ENCODE data around the gene CEMIP.

CEMIP gene

DNA sequence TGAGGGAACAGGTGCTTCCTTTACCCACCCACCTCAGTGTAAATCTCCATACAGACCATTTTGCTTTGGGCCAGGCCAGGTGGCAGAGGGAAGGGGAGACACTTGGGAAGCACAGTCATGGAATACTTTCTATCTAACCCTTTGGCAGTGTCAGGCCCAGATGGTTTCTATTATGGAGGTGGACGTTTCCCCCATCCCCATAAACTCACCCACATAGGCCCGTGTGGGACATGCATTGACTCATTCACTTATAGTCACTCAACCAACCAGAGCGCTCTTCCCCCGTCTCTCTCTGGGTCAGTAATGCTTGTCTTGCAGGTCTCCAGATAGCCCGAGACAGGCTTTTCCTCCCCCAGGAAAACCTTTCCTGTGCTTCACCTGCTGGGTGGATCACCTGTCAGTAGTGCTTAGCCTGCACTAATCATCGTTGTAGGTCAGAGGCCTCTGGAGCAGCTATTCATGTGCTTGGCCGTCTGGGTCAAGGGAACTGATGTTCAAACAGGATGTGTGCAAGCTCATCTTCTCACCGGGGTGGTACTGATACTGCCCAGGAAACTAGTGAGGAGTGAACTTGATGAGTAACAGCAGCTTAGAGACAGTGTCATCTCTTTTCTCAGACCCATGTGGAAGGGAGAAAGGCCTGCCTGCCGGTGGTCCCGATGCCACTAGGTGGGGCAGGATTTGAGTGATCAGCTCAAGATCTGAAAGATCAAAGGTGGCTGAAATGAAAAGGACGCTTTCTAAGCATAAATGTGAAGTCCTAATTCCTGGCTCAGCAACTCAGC lies 67.1 kb downstream of the CEMIP start:
- no peak for DNase-seq (ENCODE audit: low read depth, low spot score)

DNA sequence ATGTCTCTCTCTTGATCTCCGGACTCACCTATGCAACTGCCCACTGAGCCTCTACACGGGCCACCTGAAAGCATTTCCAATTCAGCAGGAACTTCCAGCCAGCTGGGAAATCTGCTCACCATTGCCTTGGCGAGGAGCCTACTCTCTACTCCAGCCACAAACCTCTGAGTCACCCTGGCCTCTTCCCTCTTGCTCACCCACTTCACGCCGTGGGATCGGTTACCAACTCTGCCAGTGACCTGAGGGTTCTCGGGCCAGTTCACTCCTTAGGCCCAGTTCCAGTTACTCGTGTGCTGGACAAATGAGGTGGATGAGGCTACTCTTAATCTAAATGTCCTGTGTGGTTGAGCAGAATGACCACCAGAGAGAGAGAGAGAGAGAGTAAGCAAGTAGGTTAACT lies 70.1 kb downstream of the CEMIP start:
- DNase-seq (ENCODE audit: low read depth, low spot score) = no peak

DNA sequence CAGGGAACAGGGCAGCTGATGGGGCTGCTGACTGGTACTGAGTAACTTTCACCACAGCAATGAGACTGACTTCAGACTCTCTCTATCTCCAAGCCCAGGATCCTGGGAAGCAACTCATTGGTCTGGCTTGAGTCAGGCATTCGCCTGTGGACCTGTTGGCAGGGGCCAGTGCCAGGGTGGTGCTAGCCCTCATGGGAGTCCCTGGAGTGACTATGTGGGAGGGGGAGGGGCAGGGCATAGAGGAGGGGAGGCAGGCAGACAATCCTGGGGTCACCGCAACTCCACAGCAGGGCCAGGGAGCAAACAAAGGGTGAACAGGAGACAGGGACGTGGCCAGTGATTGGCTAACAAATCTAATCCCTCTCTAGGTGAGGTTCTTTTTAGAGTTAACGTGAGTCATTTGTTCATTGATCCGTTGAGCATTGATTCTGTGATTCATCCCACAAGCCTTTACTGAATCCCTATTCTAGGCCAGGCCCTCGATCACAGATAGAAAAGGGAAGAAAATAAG lies 71.8 kb downstream of the CEMIP start:
- DNase-seq (ENCODE audit: low read depth, low spot score) = no peak

DNA sequence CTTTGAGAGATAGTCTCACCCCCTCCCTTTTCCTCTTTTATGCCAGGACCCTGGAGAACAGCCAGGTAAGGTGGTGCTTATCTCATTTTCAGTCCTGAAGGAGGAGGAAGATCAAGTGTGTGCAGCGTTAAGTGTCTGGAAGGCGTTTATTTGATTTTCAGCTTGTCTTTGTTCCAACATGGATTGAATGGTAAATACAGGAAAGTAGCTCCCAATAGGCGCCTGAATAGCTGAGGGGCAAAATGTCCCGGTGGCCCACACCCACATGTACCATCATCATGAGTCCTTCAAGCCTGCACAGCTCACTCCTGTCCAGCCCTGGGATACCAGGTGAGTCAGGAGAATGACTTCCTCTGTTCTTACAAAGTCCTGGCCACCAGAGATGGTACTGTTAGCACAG lies 73.5 kb downstream of the CEMIP start:
- DNase-seq (ENCODE audit: low read depth, low spot score) = no peak

DNA sequence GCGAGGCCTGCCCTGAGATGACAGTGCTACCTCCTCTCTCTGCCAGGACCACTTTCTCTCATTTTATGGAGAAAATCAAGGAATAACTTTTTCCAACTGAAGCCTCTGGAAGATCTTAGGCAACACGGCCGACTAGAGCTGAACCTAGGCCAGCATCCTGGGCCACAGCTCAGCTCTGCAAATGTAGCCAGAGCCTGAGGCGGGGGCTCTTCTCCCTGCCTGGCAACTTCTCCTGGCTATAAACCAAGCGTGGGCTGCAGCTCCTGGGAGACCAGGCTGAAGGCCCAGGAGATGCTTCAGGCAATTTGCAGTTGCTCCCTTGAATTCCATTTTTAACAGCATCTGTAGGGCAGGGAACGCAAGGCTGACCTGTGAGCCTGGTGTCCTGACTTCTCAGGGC lies 74.9 kb downstream of the CEMIP start:
- DNase-seq (ENCODE audit: low read depth, low spot score) = peak; percentile 59

DNA sequence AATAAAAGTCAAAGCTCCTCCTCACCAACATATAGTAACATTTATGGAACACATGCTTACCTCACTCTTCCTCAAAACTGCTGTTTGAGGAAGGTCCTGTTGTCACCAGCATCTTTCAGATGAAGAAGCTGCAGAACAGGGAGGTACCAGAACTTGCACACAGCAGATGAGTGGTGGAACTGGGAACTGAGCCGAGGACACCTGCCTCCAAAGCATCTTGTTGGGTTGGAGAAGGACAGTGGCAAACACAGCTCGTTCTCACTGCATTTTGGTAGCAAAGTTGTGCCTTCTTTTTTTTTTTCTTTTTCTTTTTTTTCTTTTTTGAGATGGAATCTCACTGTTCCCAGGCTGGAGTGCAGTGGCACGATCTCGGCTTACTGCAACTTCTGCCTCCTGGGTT lies 76.0 kb downstream of the CEMIP start:
- DNase-seq (ENCODE audit: low read depth, low spot score) = no peak

DNA sequence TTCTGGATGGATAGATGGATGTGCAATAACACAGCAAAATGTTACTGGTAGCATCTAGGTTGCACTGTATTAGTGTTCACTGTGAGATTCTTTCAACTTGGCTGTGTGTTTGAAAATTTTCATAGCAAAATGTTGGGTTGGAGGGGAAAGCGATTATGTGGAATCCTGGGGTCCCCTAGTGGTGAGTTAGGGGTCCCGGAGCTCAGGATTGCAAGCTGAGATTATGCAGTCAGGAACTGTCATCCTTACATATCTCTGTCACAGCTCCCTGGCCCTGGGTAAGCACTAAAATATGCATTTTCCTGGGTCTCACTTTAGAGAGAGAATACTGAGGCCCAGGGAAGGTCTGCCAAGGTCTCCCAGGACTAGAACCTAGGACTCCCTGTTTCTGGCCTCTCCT lies 77.2 kb downstream of the CEMIP start:
- no peak for DNase-seq (ENCODE audit: low read depth, low spot score)

DNA sequence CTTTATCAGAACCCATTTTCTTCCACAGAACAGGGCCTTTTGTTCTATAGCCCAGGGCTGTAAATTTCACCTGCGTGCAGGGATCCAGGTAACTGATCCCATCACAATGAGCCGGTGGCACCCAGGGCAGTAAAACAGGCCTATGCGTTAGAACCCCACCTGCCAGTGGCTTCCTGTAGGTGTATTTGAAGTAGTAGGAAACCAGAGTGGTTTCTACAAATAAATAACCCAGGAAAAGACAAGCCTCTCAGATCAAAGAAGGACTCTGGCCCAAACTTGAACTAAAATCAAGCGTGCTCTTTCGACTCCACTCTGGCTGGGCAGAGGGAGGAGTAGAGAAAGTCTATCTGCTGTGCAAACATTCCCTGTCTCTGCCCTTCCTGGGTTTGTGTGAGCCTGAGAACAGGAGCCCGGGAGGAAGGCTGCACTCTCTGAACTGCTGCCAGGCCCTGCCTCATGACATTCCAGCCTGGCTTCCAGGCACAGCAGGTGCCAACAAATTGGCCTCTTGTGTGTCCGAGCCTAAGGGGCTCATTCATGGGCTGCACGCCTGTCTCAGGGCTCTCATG lies 77.7 kb downstream of the CEMIP start:
- peak; percentile 64 for DNase-seq (ENCODE audit: low read depth, low spot score)

DNA sequence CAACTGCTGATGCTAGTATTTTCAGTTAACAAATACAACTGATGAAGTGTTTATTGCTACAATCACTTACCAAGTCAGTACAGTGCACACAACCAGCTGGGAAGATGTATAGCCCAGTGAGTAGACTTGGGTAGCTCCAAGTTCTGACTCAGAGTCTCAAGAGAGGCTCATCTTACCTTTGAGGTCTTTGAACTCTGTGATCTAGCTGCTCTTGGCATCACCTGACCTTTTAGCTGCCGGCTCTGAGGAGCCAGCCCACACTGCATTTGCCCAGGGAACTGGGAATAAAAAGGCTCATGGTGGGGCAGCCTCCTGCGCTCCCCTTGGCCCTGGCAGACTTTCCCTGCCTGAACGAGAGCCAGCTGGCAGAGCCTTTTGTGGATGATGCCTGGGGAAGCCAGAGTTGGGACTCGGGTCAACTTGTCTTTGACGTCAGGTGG lies 82.6 kb downstream of the CEMIP start:
- no peak for DNase-seq (ENCODE audit: low read depth, low spot score)

DNA sequence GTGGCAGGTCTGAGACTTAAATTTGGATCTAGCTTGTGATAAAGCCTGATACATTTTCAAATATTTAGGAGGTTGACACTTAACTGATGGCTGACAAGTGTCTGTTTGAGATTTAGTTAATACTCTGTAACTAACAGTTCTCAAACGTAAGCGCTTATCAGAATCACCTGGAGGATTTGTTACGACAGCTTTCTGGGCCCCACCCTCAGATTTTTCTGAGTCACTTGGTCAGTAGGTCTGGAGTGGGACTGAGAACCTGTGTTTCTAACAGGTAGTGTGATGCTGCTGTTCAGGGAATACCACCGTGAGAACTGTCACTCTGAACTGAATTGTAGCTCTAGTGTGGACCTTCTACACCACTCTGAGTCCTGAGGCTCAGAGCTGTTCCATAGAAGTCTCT lies 85.5 kb downstream of the CEMIP start:
- no peak for DNase-seq (ENCODE audit: low read depth, low spot score)

DNA sequence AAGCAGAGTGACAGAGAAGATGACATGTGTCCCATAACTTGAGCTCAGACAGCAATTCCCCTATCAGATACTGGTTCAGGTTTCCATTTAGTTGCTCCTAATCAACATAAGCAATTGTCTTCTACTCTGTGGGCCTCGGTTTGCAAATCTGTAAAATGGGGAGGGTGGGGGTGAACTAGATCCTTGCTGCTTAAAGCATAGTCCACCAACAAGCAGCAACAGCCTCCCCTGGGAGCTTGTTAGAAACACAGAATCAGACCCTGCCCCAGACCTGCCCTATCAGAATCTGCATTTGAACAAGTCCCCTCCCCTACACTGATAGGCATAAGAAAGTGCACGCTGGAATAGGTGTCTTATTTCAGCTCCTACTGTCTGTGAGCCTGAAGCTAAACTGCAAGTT lies 87.8 kb downstream of the CEMIP start:
- DNase-seq (ENCODE audit: low read depth, low spot score) = peak; percentile 59

DNA sequence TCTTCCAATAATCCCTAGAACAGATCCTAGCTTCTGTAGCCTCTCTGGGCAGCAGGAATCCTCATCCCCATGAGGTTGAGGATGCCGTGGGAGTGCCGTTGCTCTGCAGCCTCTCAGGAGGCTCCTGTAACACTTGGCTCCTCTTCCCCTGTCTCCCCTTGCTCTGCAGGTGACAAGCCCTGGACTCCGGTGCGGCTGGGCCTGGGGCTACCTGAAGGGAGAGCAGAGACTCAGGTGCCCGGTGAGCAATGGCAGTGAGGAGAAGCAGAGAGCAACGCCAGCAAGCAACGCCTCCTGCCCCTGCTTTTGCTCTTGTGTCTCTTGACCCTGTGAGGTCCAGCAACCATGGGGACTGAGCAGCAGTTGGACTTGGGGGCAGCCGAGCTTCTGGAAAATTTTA lies 91.2 kb downstream of the CEMIP start:
- no peak for DNase-seq (ENCODE audit: low read depth, low spot score)

DNA sequence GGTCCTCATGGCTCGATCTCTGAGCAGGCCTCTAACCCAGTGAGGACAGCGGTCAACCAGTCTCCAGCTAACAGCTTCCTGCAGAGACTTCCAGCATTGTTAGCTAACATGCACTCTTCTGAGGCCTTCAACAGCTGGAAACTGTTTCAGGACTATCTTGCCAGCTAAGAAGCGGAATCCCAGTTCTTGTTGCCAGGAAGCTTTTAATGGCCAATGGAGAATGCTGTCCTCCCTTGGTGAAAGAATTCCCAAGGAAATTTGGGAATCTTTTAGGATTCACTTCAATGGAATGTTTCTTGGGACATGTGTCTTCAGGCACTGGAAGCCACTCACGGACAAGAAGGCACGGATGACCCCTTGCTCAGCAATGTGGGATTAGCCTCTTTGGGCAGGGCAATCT lies 91.7 kb downstream of the CEMIP start:
- DNase-seq (ENCODE audit: low read depth, low spot score) = no peak

DNA sequence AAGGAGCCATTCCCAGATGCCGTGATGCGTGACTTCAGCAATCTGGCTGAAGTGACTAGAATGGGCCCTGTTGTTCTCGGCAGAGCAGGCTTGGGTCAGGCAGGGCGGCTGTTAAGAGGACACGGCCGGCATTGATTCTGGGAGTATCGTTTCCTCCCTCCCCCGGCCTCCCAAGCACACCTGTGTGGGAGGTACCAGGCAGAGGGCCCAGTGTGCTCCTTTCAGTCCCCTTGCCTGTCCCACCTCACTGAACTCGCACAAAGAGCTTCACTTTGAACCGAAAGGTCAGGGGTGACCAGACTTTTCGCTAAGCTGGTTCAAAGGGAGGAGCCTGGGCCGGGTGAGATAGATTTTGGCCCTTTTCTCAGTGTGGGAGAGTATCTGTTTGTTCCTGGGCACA lies 92.7 kb downstream of the CEMIP start:
- no peak for DNase-seq (ENCODE audit: low read depth, low spot score)

DNA sequence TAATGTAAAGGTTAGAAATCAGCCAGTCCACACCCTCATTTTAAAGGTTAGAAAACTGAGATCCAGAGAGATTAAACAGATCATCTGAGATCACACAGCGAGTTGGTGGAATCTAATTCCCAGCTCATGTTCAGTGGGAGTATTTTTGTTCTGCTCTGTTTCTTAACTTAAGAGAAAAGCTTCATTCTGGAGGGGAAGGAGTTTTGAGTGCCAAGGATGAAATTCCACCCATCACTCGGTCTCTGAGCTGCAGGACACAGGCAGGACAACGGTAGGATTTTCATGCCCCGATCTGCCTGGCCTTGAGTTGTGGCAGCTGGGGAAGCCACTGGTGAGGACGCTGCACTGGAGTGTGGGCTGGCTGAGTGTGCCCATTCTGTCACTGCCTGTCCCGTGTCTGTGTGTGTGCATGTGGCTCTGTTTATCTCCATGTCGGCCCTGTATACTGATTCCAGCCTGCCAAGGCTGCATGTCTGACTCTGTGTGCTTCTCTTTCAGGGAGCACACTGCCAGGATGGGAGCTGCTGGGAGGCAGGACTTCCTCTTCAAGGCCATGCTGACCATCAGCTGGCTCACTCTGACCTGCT lies 94.3 kb downstream of the CEMIP start:
- no peak for DNase-seq (ENCODE audit: low read depth, low spot score)

DNA sequence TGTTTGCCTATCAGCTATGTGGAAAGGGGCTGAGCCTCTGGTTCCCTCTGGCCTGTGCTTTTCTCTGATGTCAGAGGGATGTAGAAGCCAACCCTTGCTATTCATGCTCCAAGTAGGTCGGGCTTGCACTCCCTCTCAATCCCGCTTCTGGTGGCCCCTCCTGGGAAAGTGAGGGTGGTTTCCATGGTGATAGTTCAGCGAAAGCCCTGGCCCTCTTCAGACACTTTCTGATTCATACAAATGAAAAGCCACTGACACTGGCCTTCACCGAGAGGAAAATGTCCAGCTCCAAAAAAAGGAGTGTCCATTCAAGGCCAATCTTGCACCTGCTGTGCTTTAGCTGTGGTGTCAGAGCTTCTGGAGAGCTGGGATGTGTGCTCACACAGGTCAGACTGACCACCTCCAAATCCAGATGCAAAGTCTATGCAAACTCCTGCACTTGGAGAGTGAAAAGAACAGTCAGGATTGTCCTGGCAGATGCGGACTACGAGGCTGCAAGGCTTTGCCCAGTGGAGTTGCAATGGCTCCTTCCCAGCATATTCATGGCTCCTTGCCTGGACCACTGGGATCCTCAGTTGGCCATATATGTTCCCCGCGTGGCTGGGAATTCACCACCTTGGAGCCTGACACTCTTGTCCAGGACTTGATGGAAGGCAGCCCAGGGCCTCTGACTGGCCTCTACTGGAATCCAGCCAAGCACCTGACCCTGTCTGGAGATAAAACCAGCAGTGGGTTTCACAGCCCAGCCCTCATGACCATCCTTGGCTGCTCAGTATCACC lies 96.6 kb downstream of the CEMIP start:
- no peak for DNase-seq (ENCODE audit: low read depth, low spot score)

DNA sequence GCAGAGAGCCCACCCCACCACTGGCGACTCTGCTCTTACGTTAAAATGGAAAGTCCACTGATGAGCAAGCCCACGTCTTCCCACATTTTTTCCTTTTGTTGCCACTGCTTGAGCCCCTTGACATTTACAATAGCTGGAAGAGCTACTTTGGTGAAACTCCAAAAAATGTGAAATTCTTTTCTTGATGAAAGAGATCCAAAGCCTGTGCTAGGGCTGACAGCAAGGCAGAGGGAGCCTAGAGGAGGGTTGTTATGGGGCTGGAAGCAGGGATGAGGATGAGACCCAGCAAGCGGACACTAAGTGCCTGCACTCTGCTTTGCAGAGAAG lies 97.1 kb downstream of the CEMIP start:
- DNase-seq (ENCODE audit: low read depth, low spot score) = no peak

DNA sequence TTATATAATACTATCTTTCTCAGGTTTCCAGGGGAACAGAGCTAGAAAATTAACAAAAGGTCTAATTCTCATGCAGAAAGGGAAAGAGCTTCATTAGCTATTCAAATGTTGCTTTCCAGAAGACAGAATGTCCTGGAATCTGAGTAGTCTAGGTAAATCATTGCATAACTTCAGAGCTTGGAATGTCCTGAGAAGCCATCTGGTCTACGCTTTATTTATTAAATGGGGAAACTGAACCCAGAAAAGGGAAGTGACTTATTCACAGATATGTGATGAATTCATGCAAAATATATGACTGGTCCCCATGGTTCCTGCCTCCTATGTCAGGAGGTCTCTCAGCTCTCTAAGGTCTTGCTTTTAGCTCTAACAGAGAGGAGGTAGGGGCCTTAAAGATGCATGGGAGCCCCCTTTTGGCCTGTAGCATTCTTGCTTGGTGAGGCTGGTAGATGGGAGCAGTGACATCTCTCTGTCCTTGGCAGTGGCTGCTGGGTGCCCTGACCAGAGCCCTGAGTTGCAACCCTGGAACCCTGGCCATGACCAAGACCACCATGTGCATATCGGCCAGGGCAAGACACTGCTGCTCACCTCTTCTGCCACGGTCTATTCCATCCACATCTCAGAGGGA lies 99.2 kb downstream of the CEMIP start:
- no peak for DNase-seq (ENCODE audit: low read depth, low spot score)

DNA sequence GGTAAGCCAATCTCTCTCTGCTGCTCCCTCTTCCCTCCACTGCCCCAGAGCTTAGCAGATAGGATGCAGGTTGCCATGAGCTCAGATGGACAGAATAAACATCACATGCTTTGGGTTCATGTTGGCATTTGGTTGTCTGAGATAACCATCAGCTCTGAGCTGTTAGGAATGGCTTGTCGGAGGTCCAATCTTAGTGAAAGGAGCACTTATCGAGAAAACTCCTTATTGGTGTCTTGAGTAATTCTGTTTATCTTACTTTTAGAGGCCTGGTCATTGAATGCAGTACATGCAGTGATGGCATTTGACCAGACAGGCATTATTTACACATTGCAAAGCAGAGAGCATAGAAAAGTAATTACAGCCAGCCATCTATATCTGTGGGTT lies 99.7 kb downstream of the CEMIP start:
- DNase-seq (ENCODE audit: low read depth, low spot score) = no peak

DNA sequence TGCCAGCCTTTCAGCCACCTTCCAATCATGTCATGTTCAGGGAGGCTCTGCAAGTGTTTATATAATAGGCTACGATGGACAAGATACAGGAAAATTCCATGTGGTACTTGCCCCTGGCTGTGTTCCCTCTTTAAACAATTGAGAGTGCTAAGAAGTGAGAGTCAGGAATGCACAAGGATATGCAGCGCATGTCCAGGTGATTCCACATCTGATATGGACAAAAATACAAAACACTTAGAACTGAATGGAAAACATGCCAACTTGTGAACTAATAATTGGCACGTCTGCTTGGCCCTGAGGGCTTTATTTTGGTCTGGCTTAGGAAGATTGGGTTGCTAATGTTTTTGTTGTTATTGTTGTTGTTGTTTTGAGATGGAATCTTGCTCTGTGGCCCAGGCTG lies 100.9 kb downstream of the CEMIP start:
- no peak for DNase-seq (ENCODE audit: low read depth, low spot score)

DNA sequence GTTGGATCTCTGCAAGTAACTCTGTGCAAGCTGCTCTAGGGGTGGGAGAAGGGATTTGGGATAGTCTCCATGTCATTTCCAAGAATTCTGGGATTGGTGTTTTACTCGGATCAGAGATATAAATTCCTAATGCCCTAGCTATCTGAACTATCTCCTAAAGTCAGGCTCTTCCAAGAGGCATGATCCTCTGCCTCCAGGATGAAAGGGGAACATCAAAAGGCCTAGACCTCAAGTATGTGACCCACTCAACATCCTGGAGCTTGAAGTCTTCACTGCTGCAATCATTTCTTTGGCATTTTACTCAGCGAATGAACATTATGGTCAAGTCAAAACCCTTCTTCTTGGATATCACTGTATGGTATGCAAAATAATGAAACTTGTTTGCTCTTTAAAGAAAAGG lies 104.5 kb downstream of the CEMIP start:
- no peak for DNase-seq (ENCODE audit: low read depth, low spot score)

DNA sequence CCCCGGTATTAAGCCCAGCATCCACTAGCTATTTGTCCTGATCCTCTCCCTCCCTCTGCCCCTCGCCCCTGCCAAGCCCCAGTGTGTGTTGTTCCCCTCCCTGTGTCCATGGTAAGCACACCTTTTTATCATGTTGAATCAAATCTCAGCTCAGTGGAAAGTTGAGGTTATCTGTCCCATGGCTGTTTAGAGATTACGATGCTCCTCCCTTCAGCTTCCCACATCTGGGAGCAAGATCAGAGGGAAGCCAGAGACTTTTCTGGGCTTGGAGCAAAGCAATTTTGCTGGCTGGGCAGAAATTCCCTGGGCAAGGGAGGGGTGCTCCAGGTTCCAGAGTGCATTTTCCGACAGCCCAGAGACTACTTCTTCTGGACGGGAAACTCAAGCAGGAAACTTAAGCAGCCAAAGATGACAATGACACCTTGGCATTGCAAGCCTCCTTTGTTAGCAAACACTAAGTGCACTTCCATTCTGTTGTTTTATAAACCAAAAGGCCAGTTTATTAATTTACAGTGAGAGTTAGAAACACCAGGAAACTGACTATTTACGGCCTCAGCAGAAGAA lies 105.9 kb downstream of the CEMIP start:
- DNase-seq (ENCODE audit: low read depth, low spot score) = no peak
